ACHN (cell line): ENCODE data around the gene GNAI1.

ENCODE experiments used
- DNase-seq: peaks from one replicate; pipeline ENCODE4 v3.0.0-alpha.2; 2015
- in situ Hi-C: cut with HindIII; loops from 2 replicates; pipeline ENCODE4 v1.10.0; 2017; ENCODE audit warnings: low sequenced_read_pairs, low pct_ligation_motif_present, low pct_unique_long_range_greater_than_20kb

GNAI1 gene

GRCh38 chr7:80134536-80135308, at the start of gene GNAI1:
Gene GNAI1 (plus strand): TSS chr7:80134831. CDS start chr7:80135161, 330 bp downstream.
- in situ Hi-C loops = no loop called here
- peak; percentile 85 for DNase-seq

- no peak for DNase-seq
- in situ Hi-C loops = no loop called here
These were observed 47.4 kb upstream of the GNAI1 start for GRCh38 chr7:80087051-80087770.

- in situ Hi-C loops = no loop called here
- no peak for DNase-seq
These were observed 46.9 kb upstream of the GNAI1 start for GRCh38 chr7:80087771-80088170.

- in situ Hi-C loops = no loop called here
These were observed 45.9 kb upstream of the GNAI1 start for GRCh38 chr7:80088705-80089104.

GRCh38 chr7:80089366-80089765, 45.3 kb upstream of the GNAI1 start:
- in situ Hi-C loops = no loop called here
- DNase-seq = no peak

More at GRCh38 chr7:80088705-80089104, 45.9 kb upstream of the GNAI1 start:
- no peak for DNase-seq

- no peak for DNase-seq
- in situ Hi-C loops = no loop called here
These were observed 41.3 kb upstream of the GNAI1 start for GRCh38 chr7:80093349-80093748.

- peak; percentile 41 for DNase-seq
- in situ Hi-C loops = no loop called here
These were observed 39.1 kb upstream of the GNAI1 start for GRCh38 chr7:80095545-80095944.

GRCh38 chr7:80097756-80098155, 36.9 kb upstream of the GNAI1 start:
- in situ Hi-C loops = no loop called here
- DNase-seq = no peak

- peak; percentile 15 for DNase-seq
- in situ Hi-C loops = no loop called here
These were observed 35.8 kb upstream of the GNAI1 start for GRCh38 chr7:80098795-80099194.

- no peak for DNase-seq
- in situ Hi-C loops = no loop called here
These were observed 34.4 kb upstream of the GNAI1 start for GRCh38 chr7:80100254-80100653.

GRCh38 chr7:80105701-80106408, 28.8 kb upstream of the GNAI1 start:
- no peak for DNase-seq

GRCh38 chr7:80106498-80107113, 28.0 kb upstream of the GNAI1 start:
- in situ Hi-C loops = no loop called here
- DNase-seq = peak; percentile 11

More at GRCh38 chr7:80105701-80106408, 28.8 kb upstream of the GNAI1 start:
- in situ Hi-C loops = no loop called here

GRCh38 chr7:80107278-80107677, 27.4 kb upstream of the GNAI1 start:
- in situ Hi-C loops = no loop called here
- DNase-seq = no peak

GRCh38 chr7:80110376-80110775, 24.3 kb upstream of the GNAI1 start:
- DNase-seq = no peak
- in situ Hi-C loops = no loop called here

- no peak for DNase-seq
- in situ Hi-C loops = no loop called here
These were observed 20.5 kb upstream of the GNAI1 start for GRCh38 chr7:80114159-80114558.

GRCh38 chr7:80124526-80125264, 9.9 kb upstream of the GNAI1 start:
- in situ Hi-C loops = no loop called here
- no peak for DNase-seq

- no peak for DNase-seq
- in situ Hi-C loops = no loop called here
These were observed 7.0 kb upstream of the GNAI1 start for GRCh38 chr7:80127412-80128160.

GRCh38 chr7:80128918-80129317, 5.7 kb upstream of the GNAI1 start:
- in situ Hi-C loops = no loop called here
- DNase-seq = no peak
